Right lobe of liver (tissue), 6 donors: ENCODE data around the gene ELMO1. TPM values are rescaled to one million over a fixed set of nuclear protein-coding genes. Genes with fewer than 3 reads are reported as not detected.

ENCODE experiments used
- ATAC-seq, 4 donors: fragments of 200-7000 bp; cut with Tn5 transposase; one replicate each; pipeline ENCODE4 v1.9.1; 2020; ENCODE audit warnings: mild to moderate bottlenecking in 4 of 4, moderate library complexity in 4 of 4
- DNase-seq, 3 donors: peaks; one replicate each; pipeline ENCODE4 v3.0.0-alpha.2; 2020
- H3K27ac ChIP-seq, 3 donors: fragments of 200-600 bp; one replicate each; pipeline ENCODE4 v1.8.0; 2022
- H3K27me3 ChIP-seq, 2 donors: fragments of 200-600 bp; one replicate each; pipeline ENCODE4 v1.8.0; 2022
- H3K36me3 ChIP-seq, 4 donors: fragments of 200-600 bp; sonication (generic) in 1 of 4; one replicate each; pipeline versions ENCODE4 v1.5.1 to v1.8.0; 2017 to 2022; ENCODE audit warnings: control low read depth in 1 of 4
- H3K4me1 ChIP-seq, 4 donors: fragments of 200-600 bp; sonication (generic) in 1 of 4; one replicate each; pipeline versions ENCODE4 v1.5.1 to v1.8.0; 2017 to 2022; ENCODE audit warnings: control low read depth in 1 of 4
- H3K4me3 ChIP-seq, 3 donors: fragments of 200-600 bp; one replicate each; pipeline ENCODE4 v1.8.0; 2022
- H3K9me3 ChIP-seq, 4 donors: fragments of 200-600 bp; sonication (generic) in 1 of 4; one replicate each; pipeline versions ENCODE4 v1.5.1 to v1.8.0; 2017 to 2022; ENCODE audit warnings: control low read depth in 1 of 4
- CTCF ChIP-seq, 4 donors: fragments of 200-600 bp in 3 of 4; fragments of 450-650 bp in 1 of 4; IDR thresholded peaks; one replicate each; pipeline versions ENCODE4 v1.5.1 to v1.8.0; 2016 to 2022; ENCODE audit warnings: antibody characterized with exemption in 4 of 4, mild to moderate bottlenecking in 2 of 4
- POLR2A ChIP-seq: fragments of 450-650 bp; IDR thresholded peaks from one replicate; pipeline ENCODE4 v1.6.1; 2017; ENCODE audit warnings: antibody characterized with exemption, mild to moderate bottlenecking
- WGBS: methylation state at CpG from one replicate; pipeline ENCODE4 v1.1.6; 2018; ENCODE audit warnings: low coverage, low lambda C conversion rate; ENCODE audit not compliant: insufficient coverage; ENCODE audit errors: missing lambda C conversion rate; 5-methylcytosine and 5-hydroxymethylcytosine counted together
- intact Hi-C, 2 donors: fragments of 100-400 bp; cut with DNase I; formaldehyde crosslinking; loops; one replicate each; pipeline versions ENCODE4 v1.11.2 to v1.14.1; 2022
- total RNA-seq, 6 experiments: library from RNA; depleted of rRNA in 2 of 6; stranded (reverse); fragments of >200 nt in 2 of 6; fragmentation: NEBNext Ultra II Directional in 3 of 6; extraction: Animal tissue kit (Norgen Biotek cat#: 25700) in 3 of 6; gene quantifications; one replicate each; pipeline versions ENCODE4 v1.1.0 to v1.2.4, GENCODE V29; 2016 to 2023
- donor health status: DM: no; HTN: yes; CAD: no.
- donor health status: DM: no; HTN: no; CAD: no.
- donor health status: DM: no; HTN: no; CAD: no.
- donor health status: DM: no; HTN: yes; CAD: no.
- donor health status: DM: no; HTN: yes; CAD: no.

ELMO1 gene
- total RNA-seq, 6 experiments from 2014 or later: 18.4 to 55.4 (median 25.1) TPM

GRCh38 chr7:37289367-37289766, 159.3 kb downstream of the ELMO1 start:
- Histone ChIP-seq H3K4me3 (no peak overlapping the region), H3K36me3 (no peaks in the 10 kb centered on the region), H3K27me3 (no peaks in the 10 kb centered on the region), H3K4me1 (peaks cover 0 to 27% (median 7%) of the 10 kb centered on the region in 4 donors), H3K9me3 (no peaks in the 10 kb centered on the region), H3K27ac (no peak overlapping the region)
- DNase-seq (no peak), ATAC-seq (no peak)
- intact Hi-C loops: loop anchor here in 1 of 2 donors (10.0 kb wide), 1 partner anchor 225 kb away; no protein-coding TSS in a partner anchor
- 73% methylated on average over 3 of the region's 3 CpGs for WGBS
- TF ChIP-seq CTCF (IDR thresholded peaks at IDR 0.05) (no peak), POLR2A (no peak)

- Histone ChIP-seq H3K27me3 (no peaks in the 10 kb centered on the region), H3K4me1 (peaks cover 0 to 27% (median 9%) of the 10 kb centered on the region in 4 donors), H3K36me3 (no peaks in the 10 kb centered on the region), H3K27ac (peak overlapping the region in 2 of 3 donors; percentile 7 to 25), H3K9me3 (no peaks in the 10 kb centered on the region), H3K4me3 (no peak overlapping the region)
- ATAC-seq (peak; percentile 63 to 80 (median 69)), DNase-seq (no peak)
- TF ChIP-seq POLR2A (no peak), CTCF (IDR thresholded peaks at IDR 0.05) (no peak)
- 48% methylated on average over 5 of the region's 5 CpGs for WGBS
- intact Hi-C loops: loop anchor here in 1 of 2 donors (10.0 kb wide), 1 partner anchor 228 kb away; no protein-coding TSS in a partner anchor
Observed at GRCh38 chr7:37287131-37287855, 161.4 kb downstream of the ELMO1 start.

GRCh38 chr7:37286454-37286832, 162.2 kb downstream of the ELMO1 start:
- Histone ChIP-seq H3K9me3 (no peaks in the 10 kb centered on the region), H3K27ac (peak overlapping the region in 1 of 3 donors; percentile 15), H3K4me1 (peaks cover 0 to 27% (median 9%) of the 10 kb centered on the region in 4 donors), H3K4me3 (no peak overlapping the region), H3K36me3 (no peaks in the 10 kb centered on the region), H3K27me3 (no peaks in the 10 kb centered on the region)
- TF ChIP-seq CTCF (IDR thresholded peaks at IDR 0.05) (no peak), POLR2A (no peak)
- ATAC-seq (no peak), DNase-seq (no peak)
- WGBS: 50% methylated on average over 2 of the region's 2 CpGs
- intact Hi-C loops: loop anchor here in 1 of 2 donors (10.0 kb wide), 1 partner anchor 228 kb away; no protein-coding TSS in a partner anchor

- WGBS: 70% methylated on average over 5 of the region's 5 CpGs
- H3K36me3 ChIP-seq: no peaks in the 10 kb centered on the region
- no peaks in the 10 kb centered on the region for H3K27me3 ChIP-seq
- peaks cover 0 to 27% (median 9%) of the 10 kb centered on the region in 4 donors for H3K4me1 ChIP-seq
- ATAC-seq: peak; percentile 36 to 63 (median 45)
- no peaks in the 10 kb centered on the region for H3K9me3 ChIP-seq
- DNase-seq: no peak
- H3K27ac ChIP-seq: no peak overlapping the region
- TF ChIP-seq POLR2A (no peak), CTCF (IDR thresholded peaks at IDR 0.05) (no peak)
- intact Hi-C loops: loop anchor here in 1 of 2 donors (10.0 kb wide), 1 partner anchor 229 kb away; no protein-coding TSS in a partner anchor
- H3K4me3 ChIP-seq: no peak overlapping the region
Observed at GRCh38 chr7:37285706-37286453, 162.8 kb downstream of the ELMO1 start.
